Prostate gland (tissue), 2 donors: ENCODE results near the gene SCGB1C1. TPM values are rescaled to one million over a fixed set of nuclear protein-coding genes. Genes with fewer than 3 reads are reported as not detected.
"Not testable (repeated sequence)": the region's sequence is repeated elsewhere in the genome, so short reads cannot be mapped to it uniquely, and the experiment has no call there.

ENCODE experiments used
- DNase-seq: peaks from one replicate; pipeline ENCODE4 v3.0.0-alpha.2; 2019; ENCODE audit warnings: low spot score
- H3K27ac ChIP-seq, 2 donors: fragments of 200-600 bp; sonication (generic); 2 replicates each; pipeline ENCODE4 v1.5.1; 2017 to 2019
- H3K27me3 ChIP-seq: fragments of 200-600 bp; sonication (generic); replicated peaks from 2 replicates; pipeline ENCODE4 v1.5.1; 2019; ENCODE audit not compliant: insufficient read depth
- H3K36me3 ChIP-seq, 2 donors: fragments of 200-600 bp; sonication (generic); 1 replicate in 1 of 2; 2 replicates in 1 of 2; pipeline versions ENCODE4 v1.5.1 to v1.8.1; 2017 to 2019
- H3K4me1 ChIP-seq: fragments of 200-600 bp; sonication (generic); replicated peaks from 2 replicates; pipeline ENCODE4 v1.5.1; 2019
- H3K4me3 ChIP-seq, 2 donors: fragments of 200-600 bp; sonication (generic); 2 replicates each; pipeline ENCODE4 v1.5.1; 2017 to 2019
- H3K9me3 ChIP-seq: fragments of 200-600 bp; sonication (generic); 2 replicates; pipeline ENCODE4 v1.5.1; 2017
- CTCF ChIP-seq, 4 experiments: fragments of 200-600 bp in 2 of 4; fragments of 450-650 bp in 2 of 4; sonication (generic) in 2 of 4; IDR thresholded peaks; 1 replicate in 3 of 4; 2 replicates in 1 of 4; pipeline ENCODE4 v1.5.1; 2016 to 2019; ENCODE audit warnings: antibody characterized with exemption in 4 of 4, mild to moderate bottlenecking in 2 of 4, moderate library complexity in 2 of 4
- POLR2A ChIP-seq: fragments of 450-650 bp; IDR thresholded peaks from one replicate; pipeline ENCODE4 v1.6.1; 2016; ENCODE audit warnings: antibody characterized with exemption, mild to moderate bottlenecking
- POLR2AphosphoS5 ChIP-seq: sonication (generic); formaldehyde crosslinking; IDR thresholded peaks from one replicate; pipeline ENCODE4 v1.6.1; 2017; ENCODE audit warnings: antibody characterized with exemption
- WGBS: methylation state at CpG from one replicate; pipeline ENCODE4 v1.1.5; 2018; 5-methylcytosine and 5-hydroxymethylcytosine counted together
- intact Hi-C: fragments of 100-400 bp; cut with DNase I; formaldehyde crosslinking; loops from one replicate; pipeline ENCODE4 v1.14.2; 2022
- small RNA-seq, 2 donors: library from RNA; depleted of rRNA; stranded (forward); fragments of <200 nt; gene quantifications; one replicate each; pipeline ENCODE3, GENCODE V24; 2016
- total RNA-seq, 2 donors: library from RNA; depleted of rRNA; stranded (reverse); fragments of >200 nt; gene quantifications; one replicate each; pipeline ENCODE4 v1.1.0, GENCODE V29; 2016

SCGB1C1 gene
- total RNA-seq, 2 donors from 2014 or later = not detected

GRCh38 chr11:236774-237767, 44.2 kb downstream of the SCGB1C1 start, which contains the start of gene PSMD13:
TSS of gene PSMD13 (plus strand) at chr11:236976. CDS start at chr11:237050, 74 bp downstream.
- intact Hi-C loops = loop anchor here (2.0 to 10.0 kb wide), 3 partner anchors 30 to 268 kb away; partner anchors contain the start of genes BET1L, RIC8A and RNH1
- TF ChIP-seq POLR2AphosphoS5 = peak; percentile 90
- TF ChIP-seq CTCF (IDR thresholded peaks at IDR 0.05) = peak in 1 of 4 experiments; percentile 16
- TF ChIP-seq POLR2A = peak; percentile 37
- Histone ChIP-seq H3K27ac (peak within 1 kb of the TSS; percentile 98), H3K4me3 (peak within 1 kb of the TSS; percentile 90 to 95), H3K9me3 (no peaks in the 10 kb centered on the region), H3K36me3 (no peaks in the 10 kb centered on the region), H3K4me1 (peaks cover 12% of the 10 kb centered on the region), H3K27me3 (no peaks in the 10 kb centered on the region)
- DNase-seq = peak; percentile 81
- 1% methylated on average over 60 of the region's 62 CpGs for WGBS

GRCh38 chr11:238346-238745, 45.5 kb downstream of the SCGB1C1 start:
- not testable (repeated sequence) for H3K27me3 ChIP-seq, H3K36me3 ChIP-seq, H3K9me3 ChIP-seq, DNase-seq, H3K4me3 ChIP-seq
- Histone ChIP-seq H3K27ac (peak overlapping the region in 1 of 2 donors; percentile 98), H3K4me1 (peaks cover 12% of the 10 kb centered on the region)
- WGBS = 84% methylated on average over 7 of the region's 7 CpGs
- intact Hi-C loops = loop anchor here (5.0 to 10.0 kb wide), 2 partner anchors 119 to 266 kb away; partner anchors contain the start of gene RNH1

GRCh38 chr11:240315-240714, 47.4 kb downstream of the SCGB1C1 start:
- intact Hi-C loops = no loop called here
- peaks cover 12% of the 10 kb centered on the region for H3K4me1 ChIP-seq
- WGBS = 25% methylated on average over 1 of the region's 1 CpG
- peaks cover 0 to 5% of the 10 kb centered on the region in 2 donors for H3K36me3 ChIP-seq
- H3K9me3 ChIP-seq = no peaks in the 10 kb centered on the region
- TF ChIP-seq POLR2AphosphoS5 (peak; percentile 85), POLR2A (no peak), CTCF (IDR thresholded peaks at IDR 0.05) (no peak)
- peak overlapping the region in 1 of 2 donors; percentile 1 for H3K4me3 ChIP-seq
- DNase-seq = no peak
- no peaks in the 10 kb centered on the region for H3K27me3 ChIP-seq
- H3K27ac ChIP-seq = peak overlapping the region; percentile 57 to 98

- no peaks in the 10 kb centered on the region for H3K9me3 ChIP-seq
- H3K27ac ChIP-seq = peak overlapping the region; percentile 57 to 98
- WGBS = 90% methylated on average over 5 of the region's 5 CpGs
- no peak overlapping the region for H3K4me3 ChIP-seq
- H3K36me3 ChIP-seq = peaks cover 0 to 5% of the 10 kb centered on the region in 2 donors
- intact Hi-C loops = no loop called here
- no peak for DNase-seq
- no peaks in the 10 kb centered on the region for H3K27me3 ChIP-seq
- TF ChIP-seq CTCF (IDR thresholded peaks at IDR 0.05) (no peak), POLR2AphosphoS5 (no peak), POLR2A (no peak)
- peaks cover 12% of the 10 kb centered on the region for H3K4me1 ChIP-seq
Measured at GRCh38 chr11:241634-242033, 48.8 kb downstream of the SCGB1C1 start.

Small RNAs within 50 kb of the gene (small RNA-seq; reads per million reads assigned to genes)
- gene RNU6-447P = 0 reads per million in 2 donors

Other genes with a start within 250 kb of the SCGB1C1 start
- gene BET1L, start 14.3 kb downstream of the SCGB1C1 start, total RNA-seq = 10 to 100 TPM; 52.1 to 54.8 TPM
- gene RIC8A, start 14.6 kb downstream of the SCGB1C1 start, total RNA-seq = 100 to 1,000 TPM in 1 of 2 donors, 10 to 100 TPM in 1; 82.3 to 114 TPM
- gene SIRT3, start 43.3 kb downstream of the SCGB1C1 start, total RNA-seq = 10 to 100 TPM; 21.5 to 32.5 TPM
- 100 to 1,000 TPM in 1 of 2 donors, 10 to 100 TPM in 1; 87.4 to 129 TPM for gene PSMD13, start 43.9 kb downstream of the SCGB1C1 start, total RNA-seq
- gene NLRP6, start 85.3 kb downstream of the SCGB1C1 start, total RNA-seq = 1 to 10 TPM in 1 of 2 donors, under 1 TPM in 1; 0.18 to 2.7 TPM
- 10 to 100 TPM; 18.4 to 63.1 TPM for gene PGGHG, start 96.0 kb downstream of the SCGB1C1 start, total RNA-seq
- not detected for gene IFITM5, start 106.4 kb downstream of the SCGB1C1 start, total RNA-seq
- 100 to 1,000 TPM in 1 of 2 donors, 10 to 100 TPM in 1; 96.6 to 149 TPM for gene IFITM2, start 114.7 kb downstream of the SCGB1C1 start, total RNA-seq
- 100 to 1,000 TPM in 1 of 2 donors, 10 to 100 TPM in 1; 73.9 to 182 TPM for gene IFITM1, start 121.0 kb downstream of the SCGB1C1 start, total RNA-seq
- gene IFITM3, start 127.8 kb downstream of the SCGB1C1 start, total RNA-seq = 100 to 1,000 TPM; 123 to 477 TPM
- 10 to 100 TPM in 1 of 2 donors, 1 to 10 TPM in 1; 5.8 to 14.2 TPM for gene B4GALNT4, start 176.4 kb downstream of the SCGB1C1 start, total RNA-seq
- 10 to 100 TPM; 58.6 to 88.4 TPM for gene PKP3, start 201.1 kb downstream of the SCGB1C1 start, total RNA-seq
- 10 to 100 TPM; 40.4 to 75.6 TPM for gene SIGIRR, start 221.9 kb downstream of the SCGB1C1 start, total RNA-seq
- 1 to 10 TPM; 8.4 to 9.1 TPM for gene ANO9, start 248.9 kb downstream of the SCGB1C1 start, total RNA-seq